Measurements from ENCODE around the gene FRAS1.

- no peak for TF ChIP-seq POLR2A (IDR thresholded peaks at IDR 0.05; ENCODE audit: low read depth, low read length)
- TF ChIP-seq, protein P1, sequence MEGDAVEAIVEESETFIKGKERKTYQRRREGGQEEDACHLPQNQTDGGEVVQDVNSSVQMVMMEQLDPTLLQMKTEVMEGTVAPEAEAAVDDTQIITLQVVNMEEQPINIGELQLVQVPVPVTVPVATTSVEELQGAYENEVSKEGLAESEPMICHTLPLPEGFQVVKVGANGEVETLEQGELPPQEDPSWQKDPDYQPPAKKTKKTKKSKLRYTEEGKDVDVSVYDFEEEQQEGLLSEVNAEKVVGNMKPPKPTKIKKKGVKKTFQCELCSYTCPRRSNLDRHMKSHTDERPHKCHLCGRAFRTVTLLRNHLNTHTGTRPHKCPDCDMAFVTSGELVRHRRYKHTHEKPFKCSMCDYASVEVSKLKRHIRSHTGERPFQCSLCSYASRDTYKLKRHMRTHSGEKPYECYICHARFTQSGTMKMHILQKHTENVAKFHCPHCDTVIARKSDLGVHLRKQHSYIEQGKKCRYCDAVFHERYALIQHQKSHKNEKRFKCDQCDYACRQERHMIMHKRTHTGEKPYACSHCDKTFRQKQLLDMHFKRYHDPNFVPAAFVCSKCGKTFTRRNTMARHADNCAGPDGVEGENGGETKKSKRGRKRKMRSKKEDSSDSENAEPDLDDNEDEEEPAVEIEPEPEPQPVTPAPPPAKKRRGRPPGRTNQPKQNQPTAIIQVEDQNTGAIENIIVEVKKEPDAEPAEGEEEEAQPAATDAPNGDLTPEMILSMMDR (IDR thresholded peaks at IDR 0.05; ENCODE audit: extremely low read depth in 1 of 2, insufficient read depth in 1 of 2, low read depth in 1 of 2, low read length in 2 of 2) = no peak
- no peak for TF ChIP-seq POLR2AphosphoS5 (IDR thresholded peaks at IDR 0.05; ENCODE audit: insufficient read depth, low read depth, low read length)
Observed at GRCh38 chr4:78131403-78131802, 74.3 kb downstream of the FRAS1 start.

All from endothelial cell of umbilical vein (primary cell).